ENCODE results near the gene NRAS.

Gene NRAS

GRCh38 chr1:114725230-114725629 is 8.7 kb upstream of the NRAS start:
- DNase-seq, result no peak

- DNase-seq, result no peak
Measured at GRCh38 chr1:114723915-114724314, 7.3 kb upstream of the NRAS start.

- no peak for DNase-seq
Measured at GRCh38 chr1:114723457-114723856, 6.9 kb upstream of the NRAS start.

GRCh38 chr1:114720492-114720891 is 3.9 kb upstream of the NRAS start:
- no peak for DNase-seq

GRCh38 chr1:114719424-114719787 is 2.8 kb upstream of the NRAS start:
- no peak for DNase-seq

- no peak for DNase-seq
Measured at GRCh38 chr1:114718661-114719423, 2.3 kb upstream of the NRAS start.

GRCh38 chr1:114715952-114716303 is 643 bp downstream of the NRAS start:
- DNase-seq, result no peak

GRCh38 chr1:114712977-114713376 is 3.6 kb downstream of the NRAS start:
- no peak for DNase-seq

GRCh38 chr1:114710360-114710759 is 6.2 kb downstream of the NRAS start:
- no peak for DNase-seq

GRCh38 chr1:114707604-114708003 is 9.0 kb downstream of the NRAS start:
- DNase-seq, result no peak

GRCh38 chr1:114703242-114703641 is 13.3 kb downstream of the NRAS start:
- no peak for DNase-seq

- no peak for DNase-seq
Measured at GRCh38 chr1:114702737-114703136, 13.8 kb downstream of the NRAS start.

GRCh38 chr1:114701931-114702330 is 14.6 kb downstream of the NRAS start:
- DNase-seq, result no peak

GRCh38 chr1:114700036-114700600 is 16.5 kb downstream of the NRAS start:
- no peak for DNase-seq

GRCh38 chr1:114696810-114697209 is 19.8 kb downstream of the NRAS start:
- no peak for DNase-seq

- DNase-seq, result no peak
Measured at GRCh38 chr1:114695430-114696058, 21.0 kb downstream of the NRAS start, which contains the start of gene AMPD1. TSS of gene AMPD1 (minus strand) at chr1:114695546. CDS start at chr1:114695471, 75 bp downstream.

GRCh38 chr1:114694540-114695310 is 21.8 kb downstream of the NRAS start:
- DNase-seq, result no peak

- DNase-seq, result no peak
Measured at GRCh38 chr1:114692947-114693346, 23.6 kb downstream of the NRAS start.

- DNase-seq, result no peak
Measured at GRCh38 chr1:114691061-114691460, 25.5 kb downstream of the NRAS start.

- DNase-seq, result no peak
Measured at GRCh38 chr1:114690148-114690547, 26.4 kb downstream of the NRAS start.

GRCh38 chr1:114688526-114688925 is 28.0 kb downstream of the NRAS start:
- no peak for DNase-seq

GRCh38 chr1:114685851-114686250 is 30.7 kb downstream of the NRAS start:
- DNase-seq, result no peak

GRCh38 chr1:114677691-114678090 is 38.9 kb downstream of the NRAS start:
- no peak for DNase-seq

- no peak for DNase-seq
Measured at GRCh38 chr1:114676115-114676514, 40.5 kb downstream of the NRAS start.
